NCI-H2171 (cell line): Measurements from ENCODE around the gene ANXA11.
A peak's percentile ranks its signal among the peaks of the same experiment; 100 is the strongest.
"Not testable (repeated sequence)": the region's sequence is repeated elsewhere in the genome, so short reads cannot be mapped to it uniquely, and the experiment has no call there.

Source experiments
- DNase-seq: peaks from one replicate; lab custom pipeline; 2025; lab: John Stamatoyannopoulos, UW

ANXA11 gene

DNA sequence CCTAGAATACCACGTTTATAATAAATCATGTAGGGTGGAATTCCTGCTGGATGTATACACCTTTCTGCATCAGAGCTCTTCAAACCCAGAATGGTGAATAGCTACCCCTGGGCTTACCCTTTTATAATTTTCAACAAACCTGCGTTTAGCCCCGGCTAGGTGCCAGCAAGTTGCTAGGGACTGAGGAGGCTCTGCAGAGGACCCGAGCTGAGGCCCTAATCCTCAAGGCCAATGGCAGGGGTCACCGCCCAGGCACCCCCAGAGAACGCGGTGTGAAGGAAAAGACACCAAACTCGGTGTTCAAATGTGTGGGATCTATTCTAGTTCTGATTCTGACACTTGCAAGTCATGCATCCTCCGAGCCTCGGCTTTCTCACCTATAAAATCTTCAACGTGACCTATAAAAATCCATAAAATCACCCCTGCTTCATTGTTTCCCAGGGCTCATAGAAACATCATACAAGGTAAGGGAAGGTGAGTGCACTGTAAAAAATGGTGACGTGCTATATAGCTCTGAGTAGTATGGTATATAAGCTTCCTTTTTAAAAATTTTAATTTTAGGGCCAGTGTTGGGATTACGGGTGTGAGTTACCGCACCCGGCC is 2.5 kb upstream of the ANXA11 start:
- DNase-seq: no peak

DNA sequence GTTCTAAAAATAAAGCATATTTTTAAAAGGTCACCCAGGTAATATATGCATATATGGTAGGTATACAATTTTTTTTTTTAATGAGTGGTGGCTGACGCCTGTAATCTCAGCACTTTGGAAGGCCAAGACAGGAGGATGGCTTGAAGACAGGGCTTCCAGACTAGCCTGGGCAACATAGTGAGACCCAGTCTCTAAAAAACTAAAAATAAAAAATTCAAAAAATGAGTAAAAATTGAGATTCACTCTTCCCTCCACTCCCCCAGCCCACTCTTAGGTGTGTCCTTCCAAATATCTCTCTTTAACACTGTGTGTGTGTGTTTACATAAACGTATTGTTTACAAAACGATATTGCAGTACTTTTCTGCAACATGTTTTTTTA is 929 bp upstream of the ANXA11 start:
- DNase-seq: no peak

DNA sequence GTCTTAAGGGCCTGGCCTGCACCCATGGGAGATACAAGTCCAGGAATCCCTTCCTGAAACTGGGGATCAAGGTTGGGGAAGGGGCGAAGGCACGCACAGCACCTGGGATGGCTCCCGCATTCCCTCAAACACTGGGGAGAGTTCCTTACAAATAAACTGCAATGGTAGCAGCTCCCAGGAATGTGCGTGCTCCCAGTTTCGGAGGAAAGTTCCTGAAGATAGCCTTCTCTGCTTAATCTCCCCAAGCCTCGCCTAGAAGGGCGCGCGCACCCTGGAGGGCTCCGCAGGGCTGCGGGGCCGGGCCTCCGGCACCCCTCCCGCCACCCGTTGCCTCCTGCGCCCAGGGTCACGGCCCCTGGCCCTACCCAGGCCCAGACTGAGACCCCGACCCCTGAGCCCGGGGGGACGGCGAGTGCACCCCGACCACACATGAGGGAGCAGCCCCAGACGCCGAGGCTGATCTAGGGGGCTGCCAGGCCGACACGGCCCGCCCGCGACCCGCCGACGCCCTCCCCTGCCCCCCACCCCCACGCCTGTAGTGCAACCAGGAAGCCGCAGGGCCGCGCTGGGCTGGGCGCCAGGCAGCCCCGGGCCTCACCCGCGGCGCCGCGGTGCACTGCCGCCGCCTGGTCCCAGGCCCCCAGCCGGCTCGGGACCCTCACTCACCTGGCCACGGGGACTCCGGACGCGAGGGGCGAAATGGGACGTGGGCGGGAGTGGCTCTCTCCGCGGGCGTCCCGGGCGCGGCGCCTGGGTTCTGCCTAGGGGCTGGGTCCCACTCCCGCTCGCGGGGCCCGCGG is 460 bp downstream of the ANXA11 start:
- no peak for DNase-seq

DNA sequence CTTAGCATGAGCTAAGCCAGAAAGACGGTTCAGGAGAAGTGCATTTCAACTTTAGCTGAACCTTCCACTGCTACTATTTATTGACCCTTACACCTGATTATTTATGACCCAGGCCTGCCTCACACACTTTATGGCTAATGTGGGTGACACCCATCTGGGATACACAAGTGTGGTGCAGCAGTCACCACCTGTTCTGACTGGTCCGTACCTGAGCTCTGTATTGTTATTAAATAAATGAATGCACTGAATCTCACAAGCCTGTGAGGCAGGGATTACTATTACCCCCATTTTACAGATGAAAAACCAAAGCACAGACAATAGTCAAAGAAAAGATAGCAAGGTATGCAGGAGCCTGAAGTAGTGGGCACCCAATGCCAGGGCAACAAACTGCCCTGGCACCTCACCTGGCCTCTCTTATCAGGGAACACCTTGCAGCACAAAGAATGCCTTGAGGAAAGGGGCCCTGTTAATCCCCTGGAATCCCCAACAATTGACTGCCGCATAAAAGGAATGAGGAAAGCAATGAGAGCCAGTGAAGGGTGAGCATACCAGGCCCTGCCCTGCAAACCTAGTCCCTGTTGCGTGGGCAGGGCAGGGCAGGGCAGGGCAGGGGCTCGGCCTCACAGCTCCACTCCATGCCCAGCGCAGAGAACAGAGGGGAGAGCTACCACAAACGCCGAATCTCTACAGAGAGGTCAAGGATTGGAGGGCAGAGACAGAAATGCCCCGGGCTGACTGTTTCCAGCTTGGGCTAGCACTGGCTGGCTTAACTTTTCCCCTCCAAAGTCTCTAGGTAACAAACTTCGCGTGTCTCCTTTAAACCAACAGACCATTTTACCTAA is 1.3 kb downstream of the ANXA11 start:
- DNase-seq: no peak

DNA sequence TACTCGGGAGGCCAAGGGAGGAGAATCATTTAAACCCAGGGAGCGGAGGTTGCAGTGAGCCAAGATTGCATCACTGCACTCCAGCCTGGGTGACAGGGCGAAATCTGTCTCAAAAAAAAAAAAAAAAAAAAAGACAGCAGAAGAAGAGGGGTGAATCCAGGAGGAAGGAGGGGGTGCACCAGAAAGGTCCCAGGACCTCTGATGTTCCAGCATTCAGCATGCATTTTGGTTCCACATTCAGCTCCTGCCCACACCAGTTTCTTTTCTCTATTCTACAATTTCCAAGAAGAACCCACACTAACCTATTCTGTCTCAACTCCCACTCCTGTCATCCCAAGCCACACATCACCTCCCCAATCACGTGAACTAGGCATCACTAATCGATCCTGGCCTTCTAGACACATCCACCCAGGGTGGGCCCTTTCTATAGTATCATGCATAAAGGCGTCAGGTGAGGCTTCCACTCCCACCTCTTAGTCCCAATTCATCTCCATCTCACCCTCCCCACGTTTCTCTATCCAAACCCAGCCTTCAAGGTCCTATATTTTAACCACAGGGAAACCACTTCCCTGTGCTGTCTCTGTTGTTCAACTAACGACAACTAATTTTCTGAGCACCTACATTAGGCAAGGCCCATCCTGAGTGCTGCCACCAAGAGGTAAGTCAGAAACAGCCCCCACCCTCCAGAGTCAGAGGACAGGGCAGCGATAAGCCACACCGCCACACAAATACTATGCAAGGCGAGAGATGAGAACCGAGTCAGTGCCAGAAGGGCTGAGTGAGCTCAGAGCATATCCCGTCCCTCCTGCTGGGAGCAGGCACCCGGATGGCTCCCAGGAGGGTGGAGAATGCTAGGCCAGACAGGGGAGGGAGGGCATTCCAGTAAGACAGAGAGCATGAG is 2.2 kb downstream of the ANXA11 start:
- DNase-seq: no peak

DNA sequence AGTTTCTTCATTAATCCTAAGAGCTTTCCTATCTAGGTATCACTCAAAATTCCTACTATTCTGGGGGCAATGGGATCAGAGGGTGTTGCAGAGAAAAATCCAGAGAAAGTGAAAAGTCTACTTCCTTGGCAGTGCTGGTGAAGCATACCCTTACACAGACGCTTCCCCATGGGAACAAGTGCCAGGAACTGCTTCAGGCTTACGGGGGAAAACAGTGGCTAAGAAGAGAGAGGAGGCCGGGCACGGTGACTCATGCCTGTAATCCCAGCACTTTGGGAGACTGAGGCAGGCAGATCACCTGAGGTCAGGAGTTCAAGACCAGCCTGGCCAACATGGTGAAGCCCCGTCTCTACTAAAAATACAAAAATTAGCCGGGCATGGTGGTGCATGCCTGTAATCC is 2.8 kb downstream of the ANXA11 start:
- not testable (repeated sequence) for DNase-seq

DNA sequence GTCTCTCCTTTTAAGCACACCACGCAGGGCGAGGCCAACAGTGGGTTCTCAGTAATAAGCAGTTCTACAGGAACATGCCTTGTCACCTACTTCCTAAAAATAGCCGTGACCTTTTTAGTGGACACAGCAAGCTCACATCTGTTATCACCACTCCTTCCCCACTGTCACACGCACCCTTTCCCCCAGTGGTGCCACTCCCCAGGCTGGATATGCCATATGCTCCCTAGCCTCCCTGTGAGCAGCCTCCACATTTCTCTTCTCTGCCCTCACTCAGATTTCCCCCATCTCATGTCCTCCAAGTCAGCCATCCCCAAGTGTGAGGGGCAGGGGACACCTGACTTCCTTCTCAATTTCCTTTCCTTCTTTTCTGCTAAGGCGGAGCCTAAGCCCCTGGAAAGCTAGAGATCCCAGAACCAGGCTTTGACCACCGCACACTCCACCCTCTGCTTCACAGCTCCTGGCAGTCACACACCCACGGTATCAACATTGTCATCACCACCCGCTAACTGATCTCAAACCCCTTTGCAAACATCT is 3.7 kb downstream of the ANXA11 start:
- DNase-seq: no peak

DNA sequence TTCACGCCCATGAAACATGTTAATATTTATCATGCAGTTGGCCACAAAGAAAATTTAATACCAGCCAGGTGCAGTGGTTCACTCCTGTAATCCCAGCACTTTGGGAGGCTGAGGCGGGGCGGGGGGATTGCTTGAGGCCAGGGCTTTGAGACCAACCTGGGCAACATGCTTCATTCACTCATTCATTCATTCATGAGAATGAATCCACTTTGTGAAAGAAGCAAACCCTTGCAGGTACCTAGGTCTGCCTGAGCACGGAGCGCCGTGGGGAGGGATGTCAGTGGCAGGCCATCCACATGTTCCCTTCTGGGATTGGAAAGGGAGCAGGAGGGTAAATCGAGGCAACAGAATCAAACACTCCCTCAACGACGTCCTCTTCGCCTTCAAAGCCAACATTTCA is 4.7 kb downstream of the ANXA11 start:
- no peak for DNase-seq

DNA sequence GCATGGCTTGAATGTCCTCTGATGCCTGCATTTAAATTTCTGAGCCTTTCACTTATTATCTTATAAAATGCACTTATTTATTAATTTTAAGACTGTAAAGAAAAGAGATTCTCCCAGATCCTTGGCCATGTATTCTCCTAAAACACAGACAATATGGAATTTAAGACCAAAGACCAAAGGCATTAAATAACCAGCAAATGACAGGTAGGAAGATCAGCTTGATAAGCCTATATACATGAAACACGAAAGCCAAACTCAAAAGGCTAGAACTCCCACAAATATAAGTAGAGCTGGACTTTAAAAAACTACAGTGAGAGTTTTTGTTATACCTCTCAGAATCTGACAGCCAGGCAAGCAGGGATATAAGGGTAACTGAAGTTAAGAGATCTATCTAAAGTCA is 5.1 kb downstream of the ANXA11 start:
- DNase-seq: no peak

DNA sequence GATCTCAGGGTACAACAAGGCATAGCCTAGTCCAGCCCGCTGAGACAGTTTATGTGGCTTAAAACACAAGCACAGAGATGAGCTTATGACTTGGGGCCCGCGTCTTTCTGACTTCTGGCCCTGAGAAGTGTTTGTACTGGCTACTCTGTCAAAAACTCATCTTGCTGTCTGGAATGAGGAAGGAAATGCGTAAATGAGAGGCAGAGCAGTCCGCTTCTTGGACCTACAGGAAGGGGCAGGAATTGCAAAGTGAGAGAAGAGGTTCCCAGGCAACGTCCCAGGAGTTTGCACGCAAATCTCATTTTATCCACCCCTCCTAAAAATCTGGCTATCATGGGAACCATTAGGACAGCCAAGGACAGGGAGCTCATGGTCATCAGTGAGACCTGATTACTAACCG is 5.5 kb downstream of the ANXA11 start:
- no peak for DNase-seq

DNA sequence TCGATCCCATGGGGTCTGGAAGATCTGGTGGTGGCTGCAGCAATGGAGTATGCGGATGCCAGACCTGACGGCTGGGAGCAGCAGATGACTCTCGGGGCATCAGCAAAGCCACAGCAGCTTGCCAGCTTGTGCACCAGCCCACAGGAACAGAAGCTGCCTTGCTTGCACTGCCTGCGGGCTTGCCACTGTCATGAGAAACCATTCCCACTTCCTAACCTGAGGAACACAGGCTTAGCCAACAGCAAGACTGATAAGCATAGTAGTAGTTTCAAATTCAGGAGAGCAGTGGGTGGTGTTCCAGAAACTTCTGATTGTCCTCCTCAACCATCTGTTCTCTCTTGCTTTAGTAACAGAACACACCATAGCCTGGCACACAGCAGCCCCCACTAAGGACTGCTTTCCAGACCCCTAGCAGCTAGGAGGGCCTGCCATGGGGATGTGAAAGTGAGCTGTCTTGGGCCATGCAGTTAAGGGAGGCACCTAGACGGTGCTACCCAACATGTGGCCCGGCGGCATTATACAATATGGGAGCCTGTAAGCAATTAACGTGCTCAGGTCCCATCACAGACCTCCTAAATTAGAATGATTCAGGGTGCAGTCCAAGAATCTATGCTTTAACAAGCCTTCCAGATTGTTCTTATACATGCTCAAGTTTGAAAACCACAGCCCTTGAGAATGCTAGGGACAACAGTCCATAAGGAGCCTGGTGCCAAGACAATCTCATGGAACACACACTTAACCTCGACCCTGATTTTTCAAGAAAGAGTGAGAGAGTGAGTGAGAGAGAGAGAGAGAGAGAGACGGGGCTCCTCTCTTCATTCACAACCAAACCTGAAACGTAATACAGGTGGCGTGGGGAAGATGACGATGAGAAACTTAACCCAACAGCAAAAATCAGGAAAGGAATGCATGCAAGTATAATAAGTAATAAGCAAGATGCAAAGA is 7.1 kb downstream of the ANXA11 start:
- DNase-seq: no peak

DNA sequence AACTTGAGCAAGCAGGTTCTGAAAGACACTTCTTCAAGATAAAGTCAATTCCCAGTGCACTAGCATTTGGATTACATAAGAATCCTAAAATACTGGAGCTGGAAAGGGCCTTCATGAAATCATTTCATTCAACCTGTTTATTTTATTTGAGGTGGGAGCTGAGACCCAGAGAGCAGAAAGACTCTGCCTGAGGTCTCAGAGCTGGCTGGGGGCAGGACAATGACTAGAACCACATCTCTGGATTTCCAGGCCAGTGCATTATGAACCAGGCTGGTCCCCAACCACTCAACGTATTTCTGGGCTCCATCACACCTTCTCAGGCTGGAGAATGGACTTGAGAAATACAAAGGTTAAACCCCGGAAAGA is 8.4 kb downstream of the ANXA11 start:
- no peak for DNase-seq

DNA sequence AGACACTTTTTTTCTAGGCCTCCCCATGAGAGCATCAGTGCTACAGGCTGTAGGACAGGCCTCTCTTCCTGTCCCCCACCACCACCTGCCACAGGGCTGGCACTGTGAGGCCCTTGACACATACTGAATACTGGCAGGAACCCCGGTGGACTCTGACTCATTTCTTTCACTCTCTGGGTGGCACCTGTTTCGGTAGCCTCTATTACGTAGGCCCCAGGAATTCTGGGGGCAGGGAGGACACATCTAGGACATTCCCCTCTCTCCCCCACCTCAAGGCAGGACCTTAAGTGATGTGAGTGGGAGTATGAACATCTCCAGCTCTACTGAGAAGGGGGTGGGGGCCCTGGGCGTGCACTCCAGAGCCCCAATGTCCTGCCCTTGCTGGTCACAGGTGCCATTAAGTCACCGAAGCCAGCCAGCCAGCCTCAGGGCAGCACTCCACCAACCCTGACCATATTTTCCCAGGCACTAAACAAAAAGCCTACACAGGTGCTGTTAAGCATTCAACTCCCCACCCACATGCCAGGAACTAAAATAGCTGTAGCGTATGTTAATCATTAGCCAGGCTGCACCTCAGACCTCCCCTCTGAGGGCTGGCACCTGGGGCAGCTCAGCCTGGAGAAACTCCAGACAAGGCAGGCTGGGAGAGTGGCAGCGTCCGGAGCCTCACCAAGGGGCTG is 8.9 kb downstream of the ANXA11 start:
- no peak for DNase-seq

DNA sequence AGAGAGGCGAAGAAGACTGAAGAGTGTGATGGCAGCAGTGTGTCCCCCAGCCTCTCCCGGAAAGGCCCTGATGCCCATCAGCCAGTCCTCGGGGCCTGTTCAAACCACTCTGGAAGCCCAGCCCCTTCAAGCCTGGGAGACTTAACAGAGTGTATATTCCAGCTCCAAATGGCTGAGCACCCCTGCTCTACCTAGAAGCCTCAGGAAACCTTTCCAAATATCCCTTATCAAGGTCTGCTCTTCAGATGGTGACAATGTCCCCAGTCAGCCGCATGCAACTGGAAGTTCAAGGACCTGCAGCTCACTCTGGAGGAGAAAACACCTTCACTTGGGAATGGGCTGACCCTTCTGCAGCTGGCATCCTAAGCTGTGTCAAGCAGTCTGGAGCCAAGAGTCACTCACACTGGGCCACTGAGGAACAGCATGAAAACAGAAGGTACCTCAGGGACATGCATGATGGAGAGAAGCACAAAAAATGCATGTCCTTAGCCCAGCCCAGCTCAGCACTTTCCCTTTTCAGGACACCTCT is 10.2 kb downstream of the ANXA11 start:
- no peak for DNase-seq

DNA sequence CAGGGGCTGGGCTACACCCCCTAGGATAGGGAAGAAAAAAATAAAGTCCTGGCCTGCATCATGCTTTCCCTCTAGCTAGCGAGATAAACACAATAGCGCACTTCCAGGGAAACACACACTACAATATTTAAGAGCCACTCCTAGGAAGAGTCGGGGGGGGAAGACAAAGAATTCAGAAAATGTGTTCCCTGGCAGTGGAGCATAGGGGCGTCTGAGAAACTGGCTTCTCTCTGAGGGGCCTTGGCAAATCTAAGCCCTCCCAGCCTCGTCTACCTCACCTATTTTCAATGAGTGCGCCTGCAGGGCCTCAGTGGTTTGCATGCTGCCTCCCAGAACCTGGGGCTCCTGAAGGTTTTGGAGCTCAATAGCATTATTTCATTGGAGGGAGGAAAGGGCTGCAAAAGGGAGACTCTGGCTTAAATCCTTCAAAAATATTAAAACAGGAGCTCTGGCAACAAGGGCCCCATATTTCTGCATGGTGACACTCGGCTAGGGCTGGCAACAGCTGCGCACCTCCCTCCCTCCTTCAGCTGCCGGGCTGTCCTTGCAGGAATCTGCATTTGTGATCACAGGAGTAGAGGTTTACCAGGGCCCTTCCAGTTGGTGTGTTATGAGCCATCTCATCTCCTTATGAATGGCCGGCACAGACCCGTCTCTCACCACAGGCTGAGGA is 10.8 kb downstream of the ANXA11 start:
- no peak for DNase-seq

DNA sequence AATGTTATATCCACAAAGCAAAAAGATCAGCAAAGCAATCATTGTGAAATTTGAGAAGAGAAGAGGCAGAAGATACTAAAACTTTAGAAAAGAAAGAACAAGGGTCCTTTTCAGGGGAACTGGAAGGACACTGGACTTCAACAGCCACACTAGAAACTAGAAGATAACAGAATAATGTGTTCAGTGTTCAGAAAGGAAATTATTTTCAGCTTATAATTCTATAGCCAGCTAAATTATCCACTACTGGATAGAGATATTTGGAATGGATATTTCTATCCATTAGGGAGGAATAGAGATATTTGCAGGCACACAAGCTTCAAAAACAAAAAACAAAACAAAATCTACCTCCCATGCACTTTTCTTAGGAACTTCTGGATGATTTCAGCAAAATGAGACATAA is 12.8 kb downstream of the ANXA11 start:
- DNase-seq: no peak

DNA sequence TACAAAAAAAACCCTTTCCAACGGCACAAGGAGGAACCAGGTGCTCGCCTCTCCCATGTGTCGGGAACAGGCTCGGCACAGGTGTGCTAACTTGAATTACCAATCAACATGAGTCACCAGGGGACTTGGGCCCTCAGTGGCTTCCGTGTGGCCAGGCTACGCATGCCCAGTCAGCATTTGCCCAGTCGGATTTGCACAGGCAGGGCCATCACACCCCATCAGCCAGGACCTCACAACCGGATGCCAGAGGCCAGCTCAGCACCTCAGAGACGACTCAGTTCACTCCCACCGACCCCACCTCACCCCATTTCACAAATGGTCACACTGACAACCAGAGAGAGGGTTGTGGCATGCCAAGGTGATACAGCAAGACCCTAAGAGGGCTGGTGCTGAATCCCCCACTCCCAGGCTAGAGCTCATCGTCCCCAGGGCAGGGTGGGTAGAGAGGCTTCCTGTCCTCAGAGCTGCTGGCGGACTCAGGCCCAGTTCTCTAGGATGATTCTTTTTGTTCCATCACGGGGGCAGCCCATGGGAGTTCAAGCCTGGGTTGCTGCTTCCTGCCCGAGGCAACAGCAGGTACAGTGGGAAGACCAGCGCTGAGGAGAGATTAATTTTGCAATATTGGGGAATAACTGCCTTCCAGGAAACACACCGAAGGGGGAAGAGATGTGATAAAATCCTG is 13.6 kb downstream of the ANXA11 start:
- peak; percentile 16 for DNase-seq

DNA sequence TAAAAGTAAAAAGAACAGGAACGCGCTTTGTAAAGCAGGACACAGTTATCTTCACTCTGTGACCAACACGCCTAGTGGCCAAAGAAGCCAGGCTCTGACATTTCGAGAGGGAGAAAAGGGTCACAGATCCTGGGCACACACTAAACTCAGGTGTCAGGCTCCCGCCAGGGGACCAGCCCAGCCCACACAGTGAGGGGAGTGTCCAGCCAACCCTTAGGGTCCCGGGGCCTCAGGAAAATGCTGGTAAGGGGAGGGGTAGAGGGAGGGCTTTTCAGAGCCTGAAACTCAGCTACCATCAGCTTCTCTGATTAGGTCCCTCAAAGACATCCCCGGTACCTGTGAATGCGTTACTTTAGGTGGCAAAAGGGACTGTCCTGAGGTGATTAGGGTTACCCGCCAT is 16.6 kb downstream of the ANXA11 start:
- DNase-seq: no peak
